ENCODE data around the gene MAGEB3.

GRCh38 chrX:30270639-30271038 is 40.2 kb downstream of the MAGEB3 start:
- no peak for TF ChIP-seq CTCF (IDR thresholded peaks at IDR 0.05)
- TF ChIP-seq POLR2A (IDR thresholded peaks at IDR 0.05), result no peak

All from thyroid gland (tissue), 4 donors.